ENCODE measurements around the gene YARS2.
"Not testable (repeated sequence)": the region's sequence is repeated elsewhere in the genome, so short reads cannot be mapped to it uniquely, and the experiment has no call there.

YARS2 gene

GRCh38 chr12:32743264-32743663 lies 12.4 kb downstream of the YARS2 start:
- no peak for DNase-seq

DNA sequence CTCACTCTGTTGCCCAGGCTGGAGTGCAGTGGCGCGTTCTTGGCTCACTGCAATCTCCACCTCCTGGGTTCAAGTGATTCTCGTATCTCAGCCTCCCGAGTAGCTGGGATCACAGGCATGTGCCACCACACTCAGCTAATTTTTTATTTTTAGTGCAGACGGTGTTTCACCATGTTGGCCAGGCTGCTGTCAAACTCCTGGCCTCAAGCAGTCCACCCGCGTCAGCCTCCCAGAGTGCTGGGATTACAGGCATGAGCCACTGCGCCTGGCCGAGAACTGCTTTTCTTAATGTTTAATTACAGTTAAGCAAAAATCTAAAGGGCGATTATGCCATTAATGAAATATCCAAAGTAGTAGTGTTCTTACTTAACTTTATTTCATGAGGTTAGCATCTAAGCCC lies 13.6 kb downstream of the YARS2 start:
- DNase-seq = no peak

DNA sequence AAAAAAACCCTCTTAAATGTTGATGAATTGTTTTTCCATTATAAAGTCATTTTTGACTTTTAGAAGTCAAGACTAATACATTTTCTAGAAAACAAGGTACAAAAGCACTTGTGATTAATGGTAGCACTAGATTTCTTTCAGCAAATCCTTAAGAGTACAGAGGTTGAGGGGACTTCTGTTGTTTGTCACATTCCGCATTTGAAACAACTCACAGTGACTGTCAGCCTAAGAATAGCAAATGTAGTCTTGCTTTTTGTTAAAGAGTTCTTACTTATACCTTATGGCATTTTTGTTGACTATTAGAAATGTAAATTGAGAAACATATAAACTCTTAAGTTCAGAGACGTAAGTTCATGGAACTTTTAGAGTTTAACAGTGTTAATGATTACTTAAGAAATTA lies 16.4 kb downstream of the YARS2 start:
- no peak for DNase-seq

- no peak for DNase-seq
Measured at GRCh38 chr12:32737715-32738114, 18.0 kb downstream of the YARS2 start.

DNA sequence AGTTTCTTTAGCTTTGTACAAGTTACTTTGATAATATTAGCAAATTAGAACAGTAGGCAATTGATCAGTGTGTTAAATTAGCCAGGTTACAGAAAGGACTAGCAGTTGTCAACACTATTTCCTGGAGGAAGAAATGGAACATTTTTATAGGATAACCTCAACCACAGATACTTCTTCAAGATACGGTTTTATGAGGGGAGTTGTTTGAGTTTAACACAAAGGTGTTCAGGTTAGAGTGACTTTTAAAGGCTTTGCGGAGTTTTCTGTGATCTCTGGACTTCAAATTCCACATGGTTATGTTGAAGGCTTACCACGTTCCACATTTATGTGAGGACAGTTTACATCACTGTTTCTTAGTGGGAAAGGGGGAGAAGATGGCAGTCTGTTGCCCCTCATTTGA lies 19.3 kb downstream of the YARS2 start:
- no peak for DNase-seq

- no peak for DNase-seq
Measured at GRCh38 chr12:32734952-32735351, 20.7 kb downstream of the YARS2 start.

- DNase-seq = no peak
Measured at GRCh38 chr12:32727237-32727636, 28.5 kb downstream of the YARS2 start.

DNA sequence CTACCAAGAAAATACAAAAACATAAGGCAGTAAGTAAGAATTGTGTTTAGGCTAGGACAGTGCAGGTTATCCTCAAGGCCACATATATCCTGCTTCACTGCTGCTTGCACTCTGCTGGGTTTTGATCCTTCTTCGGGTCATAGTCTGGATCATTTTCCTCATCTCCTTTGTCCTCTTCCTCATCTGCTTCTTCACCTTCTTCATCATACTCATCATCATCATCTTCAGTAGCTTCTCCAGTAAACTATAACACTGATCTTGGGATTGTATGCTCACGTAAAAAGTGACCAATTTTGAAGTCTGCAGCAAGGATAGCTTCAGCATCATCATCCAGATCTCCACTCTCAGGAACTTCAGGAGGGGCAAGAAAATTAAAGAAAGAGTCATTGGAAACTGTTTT lies 29.4 kb downstream of the YARS2 start:
- DNase-seq = no peak

- DNase-seq = not testable (repeated sequence)
Measured at GRCh38 chr12:32725308-32725707, 30.4 kb downstream of the YARS2 start.

- DNase-seq = no peak
Measured at GRCh38 chr12:32718926-32719325, 36.8 kb downstream of the YARS2 start.

GRCh38 chr12:32714772-32715171 lies 40.9 kb downstream of the YARS2 start:
- no peak for DNase-seq

GRCh38 chr12:32708926-32709325 lies 46.8 kb downstream of the YARS2 start:
- no peak for DNase-seq

GRCh38 chr12:32706335-32707024 lies 49.2 kb downstream of the YARS2 start:
- no peak for DNase-seq

DNA sequence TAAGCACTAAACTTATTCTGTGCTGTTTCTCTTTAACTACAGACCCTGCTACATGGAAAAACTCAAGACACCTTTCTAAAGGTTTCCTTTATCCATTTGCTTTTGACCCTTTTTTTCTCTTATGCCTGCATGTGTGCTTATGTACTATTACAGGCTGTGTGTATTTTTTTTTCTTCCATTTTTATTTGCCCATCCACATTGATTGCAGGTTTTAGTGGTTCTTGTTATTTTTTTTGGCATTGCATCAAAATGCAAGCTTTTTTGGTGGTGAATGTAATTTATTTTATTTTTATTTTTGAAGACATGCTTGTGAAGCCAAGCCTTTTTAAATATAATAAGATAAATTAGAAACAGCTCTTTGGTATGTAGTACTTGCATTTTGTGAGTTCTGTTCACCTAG lies 49.9 kb downstream of the YARS2 start:
- no peak for DNase-seq

DNA sequence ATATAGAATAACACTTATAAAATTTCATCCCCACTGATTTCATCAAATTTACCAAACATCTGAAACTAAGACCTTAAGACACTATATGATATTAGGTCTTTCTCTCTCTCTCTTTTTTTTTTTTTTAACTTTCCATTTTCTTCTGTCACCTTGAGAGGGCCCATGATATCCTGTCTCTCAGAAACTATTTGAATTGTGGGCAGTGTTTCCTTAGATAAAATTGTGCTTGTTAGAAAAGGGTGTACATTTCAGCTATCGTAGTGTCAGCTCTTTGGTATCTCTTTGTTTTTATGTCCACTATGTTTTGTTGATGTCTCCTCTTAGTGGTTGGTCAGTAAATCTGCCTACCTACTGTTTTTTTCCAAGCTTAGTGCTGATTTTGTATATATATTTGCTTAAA lies 52.8 kb downstream of the YARS2 start:
- no peak for DNase-seq

- DNase-seq = no peak
Measured at GRCh38 chr12:32702473-32702872, 53.2 kb downstream of the YARS2 start.

DNA sequence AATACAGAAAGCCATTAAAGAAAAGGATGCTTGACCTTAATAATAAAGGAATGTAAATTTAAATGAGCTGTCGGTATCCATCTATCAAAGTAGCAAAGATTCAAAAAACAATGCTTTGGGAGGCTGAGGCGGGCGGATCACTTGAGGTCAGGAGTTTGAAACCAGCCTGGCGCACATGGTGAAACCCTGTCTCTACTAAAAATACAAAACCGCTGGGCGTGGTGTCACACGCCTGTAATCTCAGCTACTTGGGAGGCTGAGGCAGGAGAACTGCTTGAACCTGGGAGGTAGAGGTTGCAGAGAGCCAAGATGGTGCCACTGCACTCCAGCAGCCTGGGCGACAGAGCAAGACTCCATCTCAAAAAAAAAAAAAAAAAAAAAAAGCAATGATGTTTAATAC lies 56.3 kb downstream of the YARS2 start:
- DNase-seq = not testable (repeated sequence)

DNA sequence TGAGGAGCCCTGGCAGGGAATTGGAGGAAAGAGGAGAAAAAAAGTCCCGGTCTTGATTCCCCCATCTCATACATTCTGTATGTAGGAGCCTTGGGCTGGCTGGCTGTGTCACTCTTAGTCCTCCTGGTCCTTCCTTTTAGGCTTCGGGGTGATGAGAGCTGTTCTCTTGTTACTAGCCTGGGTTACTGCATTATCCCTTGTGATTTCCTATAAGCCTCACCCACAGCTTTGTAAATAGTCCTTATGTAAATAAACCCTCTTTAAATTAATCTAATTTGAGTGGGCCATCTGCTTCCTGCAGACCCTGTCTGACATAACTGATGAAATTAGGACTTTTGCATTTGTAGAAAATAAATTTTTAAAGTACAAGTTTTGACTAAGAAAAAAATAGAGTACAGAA lies 57.4 kb downstream of the YARS2 start:
- no peak for DNase-seq

- DNase-seq = no peak
Measured at GRCh38 chr12:32697445-32697844, 58.3 kb downstream of the YARS2 start.

Data from RPMI8226 (cell line).